Body of pancreas (tissue), 4 donors: ENCODE data around the gene KLHL18. TPM values are rescaled to one million over a fixed set of nuclear protein-coding genes. Genes with fewer than 3 reads are reported as not detected.

Experiments used
- ATAC-seq: fragments of 150-250 bp; one replicate; pipeline ENCODE4 v1.9.1; 2016
- DNase-seq, 4 donors: peaks; one replicate each; pipeline ENCODE4 v3.0.0-alpha.2; 2019
- H3K27ac ChIP-seq, 4 donors: fragments of 200-600 bp; sonication (generic); 1 replicate in 3 of 4; 2 replicates in 1 of 4; pipeline versions ENCODE4 v1.5.1 to v1.6.1; 2016 to 2019; ENCODE audit warnings: mild to moderate bottlenecking in 1 of 4, mixed read lengths in 1 of 4, moderate library complexity in 1 of 4
- H3K27me3 ChIP-seq, 2 donors: fragments of 200-600 bp; sonication (generic); one replicate each; pipeline ENCODE4 v1.6.0; 2016; ENCODE audit warnings: mild to moderate bottlenecking in 1 of 2
- H3K36me3 ChIP-seq, 2 donors: fragments of 200-600 bp; sonication (generic); replicated peaks in 1 of 2; 2 replicates each; pipeline ENCODE4 v1.5.1; 2016; ENCODE audit warnings: low read depth in 2 of 2; ENCODE audit not compliant: insufficient read depth in 1 of 2
- H3K4me1 ChIP-seq: fragments of 200-600 bp; sonication (generic); one replicate; pipeline ENCODE4 v1.6.0; 2016
- H3K4me3 ChIP-seq, 2 donors: fragments of 200-600 bp; sonication (generic); 1 replicate in 1 of 2; 2 replicates in 1 of 2; pipeline ENCODE4 v1.5.1; 2016 to 2019
- H3K9me3 ChIP-seq, 3 donors: fragments of 200-600 bp; sonication (generic); 1 replicate in 2 of 3; 2 replicates in 1 of 3; pipeline ENCODE4 v1.5.1; 2016
- CTCF ChIP-seq, 7 experiments: fragments of 450-650 bp in 4 of 7; fragments of 200-600 bp in 3 of 7; sonication (generic) in 3 of 7; IDR thresholded peaks; one replicate each; pipeline ENCODE4 v1.5.1; 2016 to 2019; ENCODE audit warnings: antibody characterized with exemption in 7 of 7
- POLR2A ChIP-seq, 3 donors: fragments of 450-650 bp; IDR thresholded peaks; one replicate each; pipeline ENCODE4 v1.6.1; 2016; ENCODE audit warnings: antibody characterized with exemption in 3 of 3, mild to moderate bottlenecking in 2 of 3
- WGBS, 2 donors: methylation state at CpG; one replicate each; pipeline ENCODE4 v1.1.5; 2017; 5-methylcytosine and 5-hydroxymethylcytosine counted together
- intact Hi-C: fragments of 100-400 bp; cut with DNase I; formaldehyde crosslinking; loops from one replicate; pipeline ENCODE4 v1.15.1; 2023
- total RNA-seq, 2 donors: library from RNA; depleted of rRNA; stranded (reverse); fragments of >200 nt; gene quantifications; one replicate each; pipeline ENCODE4 v1.1.0, GENCODE V29; 2016

KLHL18 gene
- 1 to 10 TPM; 7.3 to 8.6 TPM for total RNA-seq

DNA sequence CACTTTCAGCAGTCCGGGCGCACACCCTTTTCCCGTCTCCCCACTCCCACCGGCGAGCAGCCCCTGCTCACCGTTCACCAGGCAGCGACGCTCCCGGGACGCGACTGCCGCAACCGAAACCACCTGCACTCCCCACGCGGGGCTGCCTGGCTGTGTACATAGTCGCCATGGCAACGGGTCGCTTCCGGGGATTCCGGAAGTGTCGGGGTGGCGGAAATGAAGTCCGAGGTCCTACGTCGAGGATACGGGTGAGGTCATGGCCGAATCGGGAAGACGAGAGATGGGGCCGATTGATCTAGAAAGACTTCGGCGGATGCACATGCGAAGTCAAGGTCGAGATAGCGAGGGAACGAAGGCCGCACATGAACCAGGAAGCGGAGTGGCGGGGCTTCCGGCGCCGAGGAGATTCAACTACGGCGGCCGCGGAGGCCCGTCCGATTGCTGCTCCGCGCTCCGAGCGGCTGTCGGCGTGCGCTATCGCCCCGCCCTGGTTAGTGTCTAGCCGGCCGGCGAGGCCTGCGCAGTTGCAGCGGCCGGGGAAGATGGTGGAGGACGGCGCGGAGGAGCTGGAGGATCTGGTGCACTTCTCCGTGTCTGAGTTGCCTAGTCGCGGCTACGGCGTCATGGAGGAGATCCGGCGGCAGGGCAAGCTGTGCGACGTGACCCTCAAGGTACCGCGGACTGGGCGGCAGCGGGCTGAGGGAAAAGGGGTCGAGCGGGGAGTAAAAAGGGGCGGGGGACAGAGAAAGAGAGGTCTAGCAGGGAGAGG is at the start of gene KLHL18, which contains the start of gene KIF9:
Gene KLHL18 (plus strand): TSS at position 521 of the 769 bp plus-strand sequence. CDS start 22 bp downstream, at position 543.
Gene KIF9 (minus strand): TSS at position 376 of the 769 bp plus-strand sequence. CDS start 5,425 bp downstream, outside the sequence.
- Histone ChIP-seq H3K4me3 (peak within 1 kb of the TSS; percentile 82 to 95), H3K4me1 (peaks cover 32% of the 10 kb centered on the region)
- TF ChIP-seq CTCF (IDR thresholded peaks at IDR 0.05) (peak in 1 of 7 experiments; percentile 16), POLR2A (IDR thresholded peaks at IDR 0.05) (peak; percentile 62 to 92 (median 81))

DNA sequence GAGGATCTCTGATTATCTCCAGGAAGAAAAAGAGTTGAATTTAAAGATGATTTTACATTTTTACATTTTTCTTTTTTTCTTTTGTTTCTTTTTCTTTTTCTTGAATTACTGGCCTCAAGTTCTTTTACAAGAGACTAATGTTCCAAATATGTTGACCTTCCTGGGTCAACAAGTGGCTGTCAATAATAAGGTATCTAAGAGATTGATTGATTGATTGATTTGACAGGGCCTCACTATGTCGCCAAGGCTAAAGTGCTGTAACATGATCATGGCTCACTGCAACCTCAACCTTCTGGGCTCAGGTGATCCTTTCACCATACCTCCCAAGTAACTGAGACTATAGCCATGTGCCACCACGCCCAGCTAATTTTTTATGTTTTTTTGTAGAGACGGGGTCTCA is 44.7 kb upstream of the KLHL18 start:
- no peak for ATAC-seq
- Histone ChIP-seq H3K27me3 (no peaks in the 10 kb centered on the region), H3K9me3 (no peaks in the 10 kb centered on the region), H3K27ac (no peak overlapping the region), H3K4me3 (no peak overlapping the region), H3K36me3 (no peaks in the 10 kb centered on the region), H3K4me1 (peaks cover 4% of the 10 kb centered on the region)
- no peak for TF ChIP-seq CTCF (IDR thresholded peaks at IDR 0.05)
- no peak for TF ChIP-seq POLR2A (IDR thresholded peaks at IDR 0.05)
- intact Hi-C loops, result no loop called here
- WGBS, 2 donors, result 91 to 93% methylated on average over 3 of the region's 3 CpGs
- DNase-seq, result no peak

More for the DNA sequence above, at the start of gene KLHL18, which contains the start of gene KIF9:
- Histone ChIP-seq H3K36me3 (no peaks in the 10 kb centered on the region), H3K27me3 (no peaks in the 10 kb centered on the region), H3K27ac (peak within 1 kb of the TSS; percentile 86 to 97 (median 96)), H3K9me3 (no peaks in the 10 kb centered on the region)
- ATAC-seq, result peak; percentile 94
- 0 to 2% methylated on average over 14 to 80 of the region's 82 CpGs for WGBS, 2 donors
- DNase-seq, result peak; percentile 95 to 97 (median 96)
- intact Hi-C loops, result loop anchor here (10.0 kb wide), 1 partner anchor 92 kb away; no protein-coding TSS in a partner anchor

GRCh38 chr3:47239929-47240328 is 42.8 kb upstream of the KLHL18 start:
- TF ChIP-seq POLR2A (IDR thresholded peaks at IDR 0.05) (no peak), CTCF (IDR thresholded peaks at IDR 0.05) (no peak)
- 56% methylated on average over 2 of the region's 6 CpGs; no CpG with 5 or more reads in 1 of the 2 donors for WGBS, 2 donors
- Histone ChIP-seq H3K27me3 (no peaks in the 10 kb centered on the region), H3K4me1 (no peaks in the 10 kb centered on the region), H3K9me3 (no peaks in the 10 kb centered on the region), H3K4me3 (no peak overlapping the region), H3K36me3 (no peaks in the 10 kb centered on the region), H3K27ac (no peak overlapping the region)
- intact Hi-C loops, result no loop called here
- no peak for DNase-seq
- ATAC-seq, result no peak

- ATAC-seq, result no peak
- Histone ChIP-seq H3K4me1 (no peaks in the 10 kb centered on the region), H3K9me3 (no peaks in the 10 kb centered on the region), H3K27ac (no peak overlapping the region), H3K4me3 (no peak overlapping the region), H3K27me3 (no peaks in the 10 kb centered on the region), H3K36me3 (no peaks in the 10 kb centered on the region)
- 77 to 78% methylated on average over 8 to 9 of the region's 9 CpGs for WGBS, 2 donors
- intact Hi-C loops, result no loop called here
- TF ChIP-seq CTCF (IDR thresholded peaks at IDR 0.05), result no peak
- TF ChIP-seq POLR2A (IDR thresholded peaks at IDR 0.05), result no peak
- DNase-seq, result no peak
These were observed 39.2 kb upstream of the KLHL18 start for GRCh38 chr3:47243419-47244147.
